Smooth muscle cell (in vitro differentiated cells): ENCODE measurements around the gene PRDM4. TPM values are rescaled to one million over a fixed set of nuclear protein-coding genes. Genes with fewer than 3 reads are reported as not detected.

ENCODE experiments used
- DNase-seq: peaks from one replicate; lab custom pipeline; 2025; ENCODE audit not compliant: unreplicated experiment; lab: John Stamatoyannopoulos, UW
- H2AFZ ChIP-seq: fragments of 200-600 bp; sonication (generic); 2 replicates; pipeline ENCODE4 v1.6.0; 2016; ENCODE audit warnings: antibody characterized with exemption, low read depth, mild to moderate bottlenecking
- H3F3A ChIP-seq: fragments of 200-600 bp; sonication (generic); 2 replicates; pipeline ENCODE4 v1.6.0; 2017; ENCODE audit warnings: antibody characterized with exemption, low read depth
- H3K27ac ChIP-seq: fragments of 200-600 bp; sonication (generic); 2 replicates; pipeline ENCODE4 v1.5.1; 2016; ENCODE audit warnings: low read depth, mild to moderate bottlenecking
- H3K27me3 ChIP-seq: fragments of 200-600 bp; sonication (generic); 2 replicates; pipeline ENCODE4 v1.6.1; 2016; ENCODE audit warnings: low read depth, mild to moderate bottlenecking
- H3K36me3 ChIP-seq: fragments of 200-600 bp; sonication (generic); 2 replicates; pipeline ENCODE4 v1.5.1; 2016; ENCODE audit warnings: low read depth
- H3K4me1 ChIP-seq: fragments of 200-600 bp; sonication (generic); 2 replicates; pipeline ENCODE4 v1.5.1; 2016; ENCODE audit warnings: low read depth
- H3K4me2 ChIP-seq: fragments of 200-600 bp; sonication (generic); 2 replicates; pipeline ENCODE4 v1.6.0; 2016; ENCODE audit warnings: mild to moderate bottlenecking
- H3K4me3 ChIP-seq: fragments of 200-600 bp; sonication (generic); 2 replicates; pipeline ENCODE4 v1.5.1; 2016; ENCODE audit warnings: mild to moderate bottlenecking
- H3K79me2 ChIP-seq: fragments of 200-600 bp; sonication (generic); 2 replicates; pipeline ENCODE4 v1.6.0; 2016; ENCODE audit warnings: low read depth, mild to moderate bottlenecking
- H3K9ac ChIP-seq: fragments of 200-600 bp; sonication (generic); 2 replicates; pipeline ENCODE4 v1.6.0; 2016; ENCODE audit warnings: low read depth
- H3K9me3 ChIP-seq: fragments of 200-600 bp; sonication (generic); replicated peaks from 2 replicates; pipeline ENCODE4 v1.5.1; 2016; ENCODE audit warnings: low read depth
- H4K20me1 ChIP-seq: fragments of 200-600 bp; sonication (generic); 2 replicates; pipeline ENCODE4 v1.6.0; 2016; ENCODE audit warnings: low read depth
- CTCF ChIP-seq: fragments of 200-600 bp; sonication (generic); IDR thresholded peaks from 2 replicates; pipeline ENCODE4 v1.5.1; 2017; ENCODE audit warnings: borderline replicate concordance, mild to moderate bottlenecking, antibody characterized with exemption; ENCODE audit not compliant: insufficient read depth, poor library complexity, severe bottlenecking
- WGBS: methylation state at CpG from one replicate; pipeline ENCODE4 v1.1.7; 2016; ENCODE audit warnings: low lambda C conversion rate; 5-methylcytosine and 5-hydroxymethylcytosine counted together
- polyA plus RNA-seq: library from polyadenylated mRNA; unstranded; fragments of >200 nt; fragmentation: Nextera tagmentation; extraction: Ambion mirVana; gene quantifications from 2 replicates; pipeline ENCODE4 v1.2.1, GENCODE V29; 2016
- total RNA-seq: library from RNA; depleted of rRNA; stranded (reverse); fragments of >200 nt; gene quantifications from 2 replicates; pipeline ENCODE4 v1.2.3, GENCODE V29; 2014

Gene PRDM4
- total and polyA plus RNA-seq, 2 experiments from 2014 or later: 19.1 to 26.2 TPM

GRCh38 chr12:107779077-107779831 lies 18.3 kb upstream of the PRDM4 start:
- no peaks in the 10 kb centered on the region for H3F3A ChIP-seq
- no peaks in the 10 kb centered on the region for H4K20me1 ChIP-seq
- TF ChIP-seq CTCF: no peak
- no peaks in the 10 kb centered on the region for H3K79me2 ChIP-seq
- no peak overlapping the region for H2AFZ ChIP-seq
- DNase-seq: no peak
- no peak overlapping the region for H3K4me2 ChIP-seq
- H3K9me3 ChIP-seq: no peaks in the 10 kb centered on the region
- no peak overlapping the region for H3K27ac ChIP-seq
- H3K27me3 ChIP-seq: peaks cover 62% of the 10 kb centered on the region
- no peaks in the 10 kb centered on the region for H3K4me1 ChIP-seq
- WGBS: 88% methylated on average over 7 of the region's 7 CpGs
- H3K36me3 ChIP-seq: no peaks in the 10 kb centered on the region
- no peak overlapping the region for H3K4me3 ChIP-seq
- H3K9ac ChIP-seq: no peak overlapping the region

- H3K4me2 ChIP-seq: no peak overlapping the region
These were observed 17.6 kb upstream of the PRDM4 start for GRCh38 chr12:107778383-107779025.

GRCh38 chr12:107776171-107776570 lies 15.2 kb upstream of the PRDM4 start:
- Histone ChIP-seq H3K79me2 (no peaks in the 10 kb centered on the region), H3K27me3 (peaks cover 82% of the 10 kb centered on the region), H3K9ac (no peak overlapping the region), H3K9me3 (no peaks in the 10 kb centered on the region), H3K36me3 (no peaks in the 10 kb centered on the region), H3K4me2 (no peak overlapping the region), H3K4me3 (no peak overlapping the region), H4K20me1 (no peaks in the 10 kb centered on the region), H3F3A (no peaks in the 10 kb centered on the region), H3K27ac (no peak overlapping the region), H2AFZ (no peak overlapping the region), H3K4me1 (no peaks in the 10 kb centered on the region)
- DNase-seq: no peak
- no peak for TF ChIP-seq CTCF
- 64% methylated on average over 6 of the region's 6 CpGs for WGBS

More at GRCh38 chr12:107778383-107779025, 17.6 kb upstream of the PRDM4 start:
- H3K79me2 ChIP-seq: no peaks in the 10 kb centered on the region
- H4K20me1 ChIP-seq: no peaks in the 10 kb centered on the region
- no peak for TF ChIP-seq CTCF
- H3K27ac ChIP-seq: no peak overlapping the region
- H3K4me3 ChIP-seq: no peak overlapping the region
- DNase-seq: no peak
- no peaks in the 10 kb centered on the region for H3K9me3 ChIP-seq
- no peaks in the 10 kb centered on the region for H3K36me3 ChIP-seq
- H3K9ac ChIP-seq: no peak overlapping the region
- H3K27me3 ChIP-seq: peaks cover 69% of the 10 kb centered on the region
- 77% methylated on average over 11 of the region's 11 CpGs for WGBS
- H3K4me1 ChIP-seq: no peaks in the 10 kb centered on the region
- H3F3A ChIP-seq: no peaks in the 10 kb centered on the region
- no peak overlapping the region for H2AFZ ChIP-seq
